Mesenchymal stem cell (in vitro differentiated cells and primary cell): ENCODE data around the gene NRP1.

Experiments
- DNase-seq: peaks from one replicate; pipeline ENCODE4 v3.0.0-alpha.2; 2013
- H2AFZ ChIP-seq: one replicate; pipeline ENCODE4 v1.6.1; 2013; ENCODE audit warnings: low read depth, mild to moderate bottlenecking, control low read depth, inconsistent platforms, low read length, moderate library complexity
- H2AK5ac ChIP-seq: 2 replicates; pipeline ENCODE4 v1.6.1; 2013; ENCODE audit warnings: low read length, moderate library complexity, mild to moderate bottlenecking, inconsistent platforms; ENCODE audit not compliant: severe bottlenecking
- H2BK120ac ChIP-seq: one replicate; pipeline ENCODE4 v1.6.1; 2013; ENCODE audit warnings: low read depth, mild to moderate bottlenecking, inconsistent platforms, low read length, moderate library complexity
- H2BK12ac ChIP-seq, 2 experiments: one replicate each; pipeline ENCODE4 v1.6.1; 2013; ENCODE audit warnings: inconsistent platforms in 2 of 2, low read length in 2 of 2, mild to moderate bottlenecking in 2 of 2, moderate library complexity in 2 of 2, control low read depth in 1 of 2
- H2BK15ac ChIP-seq: one replicate; pipeline ENCODE4 v1.6.1; 2013; ENCODE audit warnings: mild to moderate bottlenecking, low read depth, inconsistent platforms; ENCODE audit not compliant: poor library complexity, severe bottlenecking
- H2BK5ac ChIP-seq: 2 replicates; pipeline ENCODE4 v1.6.1; 2013; ENCODE audit warnings: low read depth, mild to moderate bottlenecking, low read length, control low read depth, inconsistent platforms; ENCODE audit not compliant: poor library complexity, severe bottlenecking
- H3K14ac ChIP-seq, 2 experiments: one replicate each; pipeline ENCODE4 v1.6.1; 2013; ENCODE audit warnings: inconsistent platforms in 2 of 2, low read length in 2 of 2, control low read depth in 1 of 2, mild to moderate bottlenecking in 1 of 2, moderate library complexity in 1 of 2
- H3K18ac ChIP-seq, 2 experiments: one replicate each; pipeline ENCODE4 v1.6.1; 2013; ENCODE audit warnings: inconsistent platforms in 2 of 2, low read length in 2 of 2, control low read depth in 1 of 2, low read depth in 1 of 2, mild to moderate bottlenecking in 1 of 2
- H3K23ac ChIP-seq, 2 experiments: one replicate each; pipeline ENCODE4 v1.6.1; 2013; ENCODE audit warnings: inconsistent platforms in 2 of 2, low read length in 2 of 2, mild to moderate bottlenecking in 2 of 2, moderate library complexity in 2 of 2, control low read depth in 1 of 2
- H3K27ac ChIP-seq: 2 replicates; pipeline ENCODE4 v1.5.1; 2013; ENCODE audit warnings: mild to moderate bottlenecking, moderate library complexity, low read length, control low read depth, inconsistent platforms; ENCODE audit not compliant: poor library complexity, severe bottlenecking
- H3K27me3 ChIP-seq, 2 experiments: 2 replicates each; pipeline versions ENCODE4 v1.6.1 to v1.7.0; 2013; ENCODE audit warnings: low read length in 2 of 2, mild to moderate bottlenecking in 2 of 2, moderate library complexity in 2 of 2, control low read depth in 1 of 2, inconsistent platforms in 1 of 2; ENCODE audit not compliant: control insufficient read depth in 1 of 2, insufficient read depth in 1 of 2
- H3K36me3 ChIP-seq, 2 experiments: 2 replicates each; pipeline versions ENCODE4 v1.6.1 to v1.7.0; 2013; ENCODE audit warnings: low read length in 2 of 2, control low read depth in 1 of 2, inconsistent platforms in 1 of 2, low read depth in 1 of 2, mild to moderate bottlenecking in 1 of 2; ENCODE audit not compliant: insufficient read depth in 2 of 2, control insufficient read depth in 1 of 2
- H3K4ac ChIP-seq, 2 experiments: one replicate each; pipeline ENCODE4 v1.6.1; 2013; ENCODE audit warnings: inconsistent platforms in 2 of 2, low read length in 2 of 2, mild to moderate bottlenecking in 2 of 2, moderate library complexity in 2 of 2, control low read depth in 1 of 2, low read depth in 1 of 2
- H3K4me1 ChIP-seq: 2 replicates; pipeline ENCODE4 v1.6.1; 2013; ENCODE audit warnings: low read depth, low read length, control low read depth; ENCODE audit not compliant: control insufficient read depth, insufficient read depth
- H3K4me2 ChIP-seq: 2 replicates; pipeline ENCODE4 v1.6.1; 2013; ENCODE audit warnings: low read length, mild to moderate bottlenecking, inconsistent platforms; ENCODE audit not compliant: poor library complexity, severe bottlenecking
- H3K4me3 ChIP-seq, 2 experiments: 2 replicates each; pipeline versions ENCODE4 v1.5.1 to v1.7.0; 2013; ENCODE audit warnings: low read length in 2 of 2, mild to moderate bottlenecking in 2 of 2, control low read depth in 1 of 2, low read depth in 1 of 2; ENCODE audit not compliant: insufficient read depth in 1 of 2
- H3K79me1 ChIP-seq: replicated peaks from 2 replicates; pipeline ENCODE4 v1.6.1; 2013; ENCODE audit warnings: mild to moderate bottlenecking, control low read depth, low read length, inconsistent platforms; ENCODE audit not compliant: poor library complexity, severe bottlenecking
- H3K9ac ChIP-seq: 2 replicates; pipeline ENCODE4 v1.7.0; 2013; ENCODE audit warnings: mild to moderate bottlenecking, low read length, moderate library complexity
- H3K9me3 ChIP-seq: 2 replicates; pipeline ENCODE4 v1.7.0; 2013; ENCODE audit warnings: mild to moderate bottlenecking, low read length; ENCODE audit not compliant: control insufficient read depth
- H4K8ac ChIP-seq: one replicate; pipeline ENCODE4 v1.6.1; 2013; ENCODE audit warnings: inconsistent platforms, mild to moderate bottlenecking, low read length, moderate library complexity
- H4K91ac ChIP-seq: one replicate; pipeline ENCODE4 v1.6.1; 2013; ENCODE audit warnings: mild to moderate bottlenecking, low read length, inconsistent platforms
- WGBS: methylation state at CpG from one replicate; pipeline ENCODE4 v1.1.7; 2013; ENCODE audit warnings: mixed read lengths; 5-methylcytosine and 5-hydroxymethylcytosine counted together

Gene NRP1

GRCh38 chr10:33298110-33298509, 36.4 kb downstream of the NRP1 start:
- no peak overlapping the region for H3K23ac ChIP-seq
- no peaks in the 10 kb centered on the region for H3K79me1 ChIP-seq
- no peak overlapping the region for H2BK5ac ChIP-seq
- H3K9me3 ChIP-seq, result no peaks in the 10 kb centered on the region
- no peak overlapping the region for H3K4me3 ChIP-seq
- peaks cover 21% of the 10 kb centered on the region for H3K4me1 ChIP-seq
- H2BK15ac ChIP-seq, result no peak overlapping the region
- H3K36me3 ChIP-seq, result peaks cover 40 to 89% of the 10 kb centered on the region in 2 experiments
- 98% methylated on average over 6 of the region's 6 CpGs for WGBS
- peak overlapping the region in 1 of 2 experiments; percentile 37 for H3K18ac ChIP-seq
- H3K14ac ChIP-seq, result no peak overlapping the region
- H3K4me2 ChIP-seq, result no peak overlapping the region
- H2AK5ac ChIP-seq, result peak overlapping the region; percentile 16
- H3K9ac ChIP-seq, result peak overlapping the region; percentile 1
- H3K4ac ChIP-seq, result peak overlapping the region in 1 of 2 experiments; percentile 19
- no peak for DNase-seq
- H2BK120ac ChIP-seq, result no peak overlapping the region
- H3K27me3 ChIP-seq, result no peaks in the 10 kb centered on the region
- H4K8ac ChIP-seq, result no peak overlapping the region
- H4K91ac ChIP-seq, result no peak overlapping the region
- H2BK12ac ChIP-seq, result no peak overlapping the region
- no peak overlapping the region for H2AFZ ChIP-seq
- no peak overlapping the region for H3K27ac ChIP-seq

GRCh38 chr10:33295851-33296250, 38.6 kb downstream of the NRP1 start:
- H2BK5ac ChIP-seq, result no peak overlapping the region
- no peaks in the 10 kb centered on the region for H3K79me1 ChIP-seq
- no peak overlapping the region for H4K8ac ChIP-seq
- H3K14ac ChIP-seq, result no peak overlapping the region
- H4K91ac ChIP-seq, result no peak overlapping the region
- H3K36me3 ChIP-seq, result peaks cover 39 to 79% of the 10 kb centered on the region in 2 experiments
- no peak overlapping the region for H2BK12ac ChIP-seq
- WGBS, result 86% methylated on average over 2 of the region's 2 CpGs
- H3K23ac ChIP-seq, result no peak overlapping the region
- no peak overlapping the region for H3K4me3 ChIP-seq
- no peak overlapping the region for H2AFZ ChIP-seq
- no peak overlapping the region for H3K4ac ChIP-seq
- no peak overlapping the region for H3K9ac ChIP-seq
- H2BK120ac ChIP-seq, result no peak overlapping the region
- H3K9me3 ChIP-seq, result no peaks in the 10 kb centered on the region
- H3K27ac ChIP-seq, result peak overlapping the region; percentile 53
- no peak overlapping the region for H3K4me2 ChIP-seq
- no peak overlapping the region for H3K18ac ChIP-seq
- peaks cover 23% of the 10 kb centered on the region for H3K4me1 ChIP-seq
- H2AK5ac ChIP-seq, result peak overlapping the region; percentile 85
- no peaks in the 10 kb centered on the region for H3K27me3 ChIP-seq
- no peak overlapping the region for H2BK15ac ChIP-seq
- DNase-seq, result no peak

- H3K14ac ChIP-seq, result no peak overlapping the region
- H2BK5ac ChIP-seq, result peak overlapping the region; percentile 49
- no peak overlapping the region for H2BK120ac ChIP-seq
- no peak overlapping the region for H3K4me2 ChIP-seq
- no peak overlapping the region for H3K9ac ChIP-seq
- no peaks in the 10 kb centered on the region for H3K79me1 ChIP-seq
- H3K4me1 ChIP-seq, result peaks cover 20% of the 10 kb centered on the region
- no peak overlapping the region for H4K91ac ChIP-seq
- no peaks in the 10 kb centered on the region for H3K9me3 ChIP-seq
- H2AFZ ChIP-seq, result no peak overlapping the region
- WGBS, result 96% methylated on average over 13 of the region's 14 CpGs
- H3K18ac ChIP-seq, result no peak overlapping the region
- H3K27me3 ChIP-seq, result no peaks in the 10 kb centered on the region
- no peak for DNase-seq
- no peak overlapping the region for H4K8ac ChIP-seq
- H2AK5ac ChIP-seq, result peak overlapping the region; percentile 67
- no peak overlapping the region for H3K23ac ChIP-seq
- no peak overlapping the region for H2BK12ac ChIP-seq
- peaks cover 25 to 74% of the 10 kb centered on the region in 2 experiments for H3K36me3 ChIP-seq
- H3K4ac ChIP-seq, result no peak overlapping the region
- H3K4me3 ChIP-seq, result no peak overlapping the region
- peak overlapping the region; percentile 75 for H3K27ac ChIP-seq
- H2BK15ac ChIP-seq, result no peak overlapping the region
Observed at GRCh38 chr10:33293531-33294170, 40.8 kb downstream of the NRP1 start.

GRCh38 chr10:33293076-33293475, 41.4 kb downstream of the NRP1 start:
- H3K4ac ChIP-seq, result no peak overlapping the region
- H3K4me2 ChIP-seq, result no peak overlapping the region
- H2BK5ac ChIP-seq, result peak overlapping the region; percentile 49
- H2AK5ac ChIP-seq, result peak overlapping the region; percentile 67
- H2BK15ac ChIP-seq, result no peak overlapping the region
- H3K36me3 ChIP-seq, result peaks cover 25 to 74% of the 10 kb centered on the region in 2 experiments
- DNase-seq, result no peak
- H3K27ac ChIP-seq, result peak overlapping the region; percentile 83
- no peak overlapping the region for H3K9ac ChIP-seq
- no peaks in the 10 kb centered on the region for H3K9me3 ChIP-seq
- H3K4me1 ChIP-seq, result peaks cover 20% of the 10 kb centered on the region
- H2AFZ ChIP-seq, result no peak overlapping the region
- WGBS, result 86% methylated on average over 2 of the region's 3 CpGs
- no peak overlapping the region for H4K8ac ChIP-seq
- no peaks in the 10 kb centered on the region for H3K79me1 ChIP-seq
- H3K14ac ChIP-seq, result no peak overlapping the region
- H3K23ac ChIP-seq, result no peak overlapping the region
- no peak overlapping the region for H3K4me3 ChIP-seq
- no peaks in the 10 kb centered on the region for H3K27me3 ChIP-seq
- H2BK12ac ChIP-seq, result no peak overlapping the region
- H4K91ac ChIP-seq, result no peak overlapping the region
- H2BK120ac ChIP-seq, result no peak overlapping the region
- no peak overlapping the region for H3K18ac ChIP-seq
